Measurements from ENCODE around the gene SRPK2.

DNA sequence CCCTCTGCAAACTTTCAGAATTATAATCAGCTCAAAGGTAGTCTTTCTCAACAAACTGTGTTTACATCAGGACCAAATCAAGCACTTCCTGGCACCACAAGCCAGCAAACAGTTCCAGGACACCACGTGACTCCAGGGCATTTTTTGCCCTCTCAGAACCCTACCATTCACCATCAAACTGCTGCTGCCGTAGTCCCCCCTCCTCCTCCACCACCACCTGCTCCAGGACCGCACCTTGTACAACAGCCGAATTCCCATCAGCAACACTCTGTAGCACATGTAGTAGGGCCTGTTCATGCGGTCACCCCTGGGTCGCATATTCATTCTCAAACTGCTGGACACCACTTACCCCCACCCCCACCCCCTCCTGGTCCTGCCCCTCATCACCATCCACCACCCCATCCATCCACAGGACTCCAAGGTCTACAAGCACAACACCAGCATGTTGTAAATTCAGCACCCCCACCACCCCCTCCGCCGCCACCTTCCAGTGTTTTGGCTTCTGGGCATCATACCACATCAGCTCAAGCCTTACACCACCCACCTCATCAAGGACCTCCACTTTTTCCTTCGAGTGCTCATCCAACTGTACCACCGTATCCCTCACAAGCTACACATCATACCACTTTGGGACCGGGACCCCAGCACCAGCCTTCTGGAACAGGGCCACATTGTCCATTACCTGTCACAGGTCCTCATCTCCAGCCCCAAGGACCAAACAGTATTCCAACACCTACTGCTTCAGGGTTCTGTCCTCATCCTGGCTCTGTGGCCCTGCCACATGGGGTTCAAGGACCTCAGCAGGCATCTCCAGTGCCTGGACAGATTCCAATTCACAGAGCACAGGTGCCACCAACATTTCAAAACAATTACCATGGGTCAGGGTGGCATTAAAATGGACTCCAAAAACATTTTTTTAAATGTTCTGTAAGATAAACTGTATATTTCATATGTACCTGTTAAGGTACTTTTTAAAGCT, 276.0 kb downstream of the SRPK2 start:
- no peak for TF ChIP-seq CTCF (IDR thresholded peaks at IDR 0.05; ENCODE audit: low read length)
- no peak for TF ChIP-seq EZH2 (IDR thresholded peaks at IDR 0.05; ENCODE audit: borderline replicate concordance, low read length)

All from OCI-LY1 (cell line).